Measurements from ENCODE around the gene L1TD1.

DNA sequence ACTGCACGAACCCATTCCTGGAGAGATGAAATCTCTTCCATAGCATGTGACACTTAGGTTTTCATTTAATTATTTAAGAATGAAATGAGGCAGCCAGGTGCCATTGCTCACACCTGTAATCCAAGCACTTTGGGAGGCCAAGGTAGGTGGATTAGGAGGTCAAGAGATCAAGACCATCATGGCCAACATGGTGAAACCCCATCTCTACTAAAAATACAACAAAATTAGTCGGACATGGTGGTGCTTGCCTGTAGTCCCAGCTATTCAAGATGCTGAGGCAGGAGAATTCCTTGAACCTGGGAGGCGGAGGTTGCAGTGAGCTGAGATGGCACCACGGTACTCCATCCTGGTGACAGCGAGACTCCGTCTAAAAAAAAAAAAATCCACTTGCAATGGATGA lies 17.8 kb downstream of the L1TD1 start:
- TF ChIP-seq, protein P1, sequence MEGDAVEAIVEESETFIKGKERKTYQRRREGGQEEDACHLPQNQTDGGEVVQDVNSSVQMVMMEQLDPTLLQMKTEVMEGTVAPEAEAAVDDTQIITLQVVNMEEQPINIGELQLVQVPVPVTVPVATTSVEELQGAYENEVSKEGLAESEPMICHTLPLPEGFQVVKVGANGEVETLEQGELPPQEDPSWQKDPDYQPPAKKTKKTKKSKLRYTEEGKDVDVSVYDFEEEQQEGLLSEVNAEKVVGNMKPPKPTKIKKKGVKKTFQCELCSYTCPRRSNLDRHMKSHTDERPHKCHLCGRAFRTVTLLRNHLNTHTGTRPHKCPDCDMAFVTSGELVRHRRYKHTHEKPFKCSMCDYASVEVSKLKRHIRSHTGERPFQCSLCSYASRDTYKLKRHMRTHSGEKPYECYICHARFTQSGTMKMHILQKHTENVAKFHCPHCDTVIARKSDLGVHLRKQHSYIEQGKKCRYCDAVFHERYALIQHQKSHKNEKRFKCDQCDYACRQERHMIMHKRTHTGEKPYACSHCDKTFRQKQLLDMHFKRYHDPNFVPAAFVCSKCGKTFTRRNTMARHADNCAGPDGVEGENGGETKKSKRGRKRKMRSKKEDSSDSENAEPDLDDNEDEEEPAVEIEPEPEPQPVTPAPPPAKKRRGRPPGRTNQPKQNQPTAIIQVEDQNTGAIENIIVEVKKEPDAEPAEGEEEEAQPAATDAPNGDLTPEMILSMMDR (CRISPR knock-in tag; IDR thresholded peaks at IDR 0.05): no peak
- TF ChIP-seq ZC3H13 (CRISPR knock-in tag; IDR thresholded peaks at IDR 0.05) (no peak), SMARCC2 (IDR thresholded peaks at IDR 0.05) (no peak), ZNF883 (CRISPR knock-in tag; IDR thresholded peaks at IDR 0.05; ENCODE audit: not compliant biosample characterization) (no peak), NPAS2 (CRISPR knock-in tag; IDR thresholded peaks at IDR 0.05; ENCODE audit: borderline replicate concordance) (no peak), JUND (CRISPR knock-in tag; IDR thresholded peaks at IDR 0.05) (no peak), SP2 (CRISPR knock-in tag; IDR thresholded peaks at IDR 0.05) (no peak)
- TF ChIP-seq, protein P2, sequence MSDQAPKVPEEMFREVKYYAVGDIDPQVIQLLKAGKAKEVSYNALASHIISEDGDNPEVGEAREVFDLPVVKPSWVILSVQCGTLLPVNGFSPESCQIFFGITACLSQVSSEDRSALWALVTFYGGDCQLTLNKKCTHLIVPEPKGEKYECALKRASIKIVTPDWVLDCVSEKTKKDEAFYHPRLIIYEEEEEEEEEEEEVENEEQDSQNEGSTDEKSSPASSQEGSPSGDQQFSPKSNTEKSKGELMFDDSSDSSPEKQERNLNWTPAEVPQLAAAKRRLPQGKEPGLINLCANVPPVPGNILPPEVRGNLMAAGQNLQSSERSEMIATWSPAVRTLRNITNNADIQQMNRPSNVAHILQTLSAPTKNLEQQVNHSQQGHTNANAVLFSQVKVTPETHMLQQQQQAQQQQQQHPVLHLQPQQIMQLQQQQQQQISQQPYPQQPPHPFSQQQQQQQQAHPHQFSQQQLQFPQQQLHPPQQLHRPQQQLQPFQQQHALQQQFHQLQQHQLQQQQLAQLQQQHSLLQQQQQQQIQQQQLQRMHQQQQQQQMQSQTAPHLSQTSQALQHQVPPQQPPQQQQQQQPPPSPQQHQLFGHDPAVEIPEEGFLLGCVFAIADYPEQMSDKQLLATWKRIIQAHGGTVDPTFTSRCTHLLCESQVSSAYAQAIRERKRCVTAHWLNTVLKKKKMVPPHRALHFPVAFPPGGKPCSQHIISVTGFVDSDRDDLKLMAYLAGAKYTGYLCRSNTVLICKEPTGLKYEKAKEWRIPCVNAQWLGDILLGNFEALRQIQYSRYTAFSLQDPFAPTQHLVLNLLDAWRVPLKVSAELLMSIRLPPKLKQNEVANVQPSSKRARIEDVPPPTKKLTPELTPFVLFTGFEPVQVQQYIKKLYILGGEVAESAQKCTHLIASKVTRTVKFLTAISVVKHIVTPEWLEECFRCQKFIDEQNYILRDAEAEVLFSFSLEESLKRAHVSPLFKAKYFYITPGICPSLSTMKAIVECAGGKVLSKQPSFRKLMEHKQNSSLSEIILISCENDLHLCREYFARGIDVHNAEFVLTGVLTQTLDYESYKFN (CRISPR knock-in tag; conservative IDR thresholded peaks at IDR 0.05): no peak
